ENCODE measurements around the gene TRIM65.
"Not testable (repeated sequence)": the region's sequence is repeated elsewhere in the genome, so short reads cannot be mapped to it uniquely, and the experiment has no call there.

Gene TRIM65

GRCh38 chr17:75895370-75896155 lies 1.2 kb downstream of the TRIM65 start:
- H3K27ac Mint-ChIP-seq: peak overlapping the region; percentile 74
- H3K27me3 Mint-ChIP-seq (ENCODE audit: low read depth): no peaks in the 10 kb centered on the region
- H3K4me1 Mint-ChIP-seq (ENCODE audit: low read depth): peaks cover 19% of the 10 kb centered on the region
- H3K4me3 Mint-ChIP-seq: peak overlapping the region; percentile 89
- no peak for DNase-seq (ENCODE audit: low spot score)
- no peaks in the 10 kb centered on the region for H3K9me3 Mint-ChIP-seq
- peaks cover 33% of the 10 kb centered on the region for H3K36me3 Mint-ChIP-seq (ENCODE audit: low read depth)

DNA sequence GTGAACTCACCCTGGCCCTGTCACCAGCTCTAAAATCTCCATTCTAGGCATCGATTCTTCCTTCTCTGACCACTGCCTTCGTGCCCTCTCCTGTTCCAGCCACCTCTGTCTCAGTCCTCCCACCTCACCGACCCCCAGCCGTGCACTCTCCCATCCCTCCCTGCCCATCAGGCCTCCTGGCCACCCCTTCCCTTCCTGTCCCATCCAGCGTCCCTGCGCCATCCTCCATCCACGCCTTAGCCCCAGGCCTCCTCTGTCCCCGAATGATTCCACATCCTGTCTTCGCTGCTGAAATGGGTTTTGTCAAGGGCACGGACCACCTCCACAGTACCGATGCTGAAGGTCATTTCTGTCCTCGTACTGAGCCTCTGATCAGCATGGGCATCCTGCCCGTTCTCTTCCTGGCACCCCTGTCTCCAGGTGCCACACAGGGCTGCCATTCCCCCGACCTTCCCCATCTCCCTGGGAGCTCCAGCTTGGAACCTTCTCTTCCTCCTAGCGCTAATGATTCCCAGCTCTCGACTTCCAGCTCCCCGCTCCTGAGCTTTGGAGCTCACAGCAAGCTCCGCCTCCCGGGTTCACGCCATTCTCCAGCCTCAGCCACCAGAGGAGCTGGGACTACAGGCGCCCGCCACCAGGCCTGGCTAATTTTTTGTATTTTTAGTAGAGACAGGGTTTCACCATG lies 2.6 kb downstream of the TRIM65 start:
- H3K36me3 Mint-ChIP-seq (ENCODE audit: low read depth): peaks cover 28% of the 10 kb centered on the region
- H3K4me1 Mint-ChIP-seq (ENCODE audit: low read depth): peaks cover 19% of the 10 kb centered on the region
- no peaks in the 10 kb centered on the region for H3K9me3 Mint-ChIP-seq
- H3K27ac Mint-ChIP-seq: peak overlapping the region; percentile 56
- no peaks in the 10 kb centered on the region for H3K27me3 Mint-ChIP-seq (ENCODE audit: low read depth)
- no peak for DNase-seq (ENCODE audit: low spot score)
- peak overlapping the region; percentile 30 for H3K4me3 Mint-ChIP-seq

DNA sequence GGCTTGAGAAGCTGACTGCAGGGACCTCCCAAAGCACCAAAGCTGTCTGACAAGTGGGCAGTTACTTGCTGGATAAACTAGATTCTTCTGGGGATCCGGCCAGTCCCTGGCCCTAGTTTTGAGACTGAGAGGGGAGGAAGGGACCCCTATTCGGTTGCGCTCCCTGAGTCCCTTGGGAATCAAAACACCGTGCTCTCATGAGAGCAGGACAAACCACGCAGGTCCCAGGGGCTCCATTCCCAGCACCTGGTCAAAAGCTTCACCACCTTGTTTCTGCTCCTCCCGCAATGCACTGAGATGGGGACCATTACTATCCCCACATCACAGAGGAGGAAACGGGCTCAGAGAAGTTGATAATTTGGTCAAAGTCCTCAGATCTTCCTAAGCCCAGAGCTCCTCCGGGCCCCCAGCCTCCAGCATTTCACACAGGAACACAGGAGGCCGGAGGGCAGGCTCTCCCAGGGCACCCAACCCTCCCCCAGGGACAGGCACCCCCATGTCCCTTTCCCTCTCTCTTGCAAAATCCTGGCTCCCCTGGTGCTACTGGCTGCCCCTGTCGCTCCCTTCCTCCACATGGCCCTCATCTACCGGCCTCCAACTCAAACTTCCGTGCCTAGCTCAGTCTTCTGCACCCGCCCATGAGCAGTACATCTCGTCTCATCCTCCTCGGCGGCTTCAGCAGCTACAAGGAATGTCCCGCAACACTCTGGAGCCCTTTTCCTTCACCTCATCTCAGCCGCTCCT lies 3.3 kb downstream of the TRIM65 start:
- Mint-ChIP-seq H3K9me3 (no peaks in the 10 kb centered on the region), H3K36me3 (ENCODE audit: low read depth) (peaks cover 21% of the 10 kb centered on the region), H3K27ac (peak overlapping the region; percentile 56), H3K4me3 (peak overlapping the region; percentile 30), H3K27me3 (ENCODE audit: low read depth) (no peaks in the 10 kb centered on the region), H3K4me1 (ENCODE audit: low read depth) (peaks cover 19% of the 10 kb centered on the region)
- no peak for DNase-seq (ENCODE audit: low spot score)

DNA sequence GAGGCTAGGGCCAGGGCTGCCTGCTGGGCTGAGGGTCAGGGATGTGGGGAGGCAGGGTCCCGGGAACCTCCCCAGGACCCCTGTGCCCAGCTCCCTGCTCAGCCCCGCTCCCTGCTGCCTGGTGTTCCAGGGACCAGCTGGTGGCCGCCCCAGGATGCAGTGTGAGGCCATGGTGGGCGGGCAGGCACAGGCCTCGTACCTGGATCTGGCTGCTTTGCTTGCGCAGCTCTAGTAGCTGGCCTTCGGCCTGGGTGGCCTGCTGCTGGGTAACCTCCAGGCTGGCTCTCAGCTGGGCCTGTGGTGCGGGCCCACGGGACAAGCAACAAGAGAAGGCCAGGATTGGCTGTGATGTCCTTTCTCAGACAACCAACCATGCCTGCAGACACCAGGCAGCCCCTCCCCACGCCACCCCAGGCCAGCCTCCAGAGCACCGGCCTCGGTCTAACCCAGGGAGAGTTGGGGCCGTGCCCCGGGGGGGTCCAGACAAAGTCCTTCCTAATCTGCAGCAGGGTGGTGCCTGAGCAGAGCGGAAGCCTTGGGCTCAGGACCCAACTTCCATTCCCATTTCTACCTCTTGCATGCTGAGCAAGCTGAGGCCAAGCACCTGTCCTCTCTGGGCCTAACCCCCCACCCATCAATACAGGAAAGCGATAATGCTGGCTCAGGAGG lies 4.1 kb downstream of the TRIM65 start:
- Mint-ChIP-seq H3K4me1 (ENCODE audit: low read depth) (peaks cover 19% of the 10 kb centered on the region), H3K9me3 (no peaks in the 10 kb centered on the region), H3K4me3 (no peak overlapping the region), H3K36me3 (ENCODE audit: low read depth) (peaks cover 19% of the 10 kb centered on the region), H3K27me3 (ENCODE audit: low read depth) (no peaks in the 10 kb centered on the region), H3K27ac (no peak overlapping the region)
- DNase-seq (ENCODE audit: low spot score): no peak

DNA sequence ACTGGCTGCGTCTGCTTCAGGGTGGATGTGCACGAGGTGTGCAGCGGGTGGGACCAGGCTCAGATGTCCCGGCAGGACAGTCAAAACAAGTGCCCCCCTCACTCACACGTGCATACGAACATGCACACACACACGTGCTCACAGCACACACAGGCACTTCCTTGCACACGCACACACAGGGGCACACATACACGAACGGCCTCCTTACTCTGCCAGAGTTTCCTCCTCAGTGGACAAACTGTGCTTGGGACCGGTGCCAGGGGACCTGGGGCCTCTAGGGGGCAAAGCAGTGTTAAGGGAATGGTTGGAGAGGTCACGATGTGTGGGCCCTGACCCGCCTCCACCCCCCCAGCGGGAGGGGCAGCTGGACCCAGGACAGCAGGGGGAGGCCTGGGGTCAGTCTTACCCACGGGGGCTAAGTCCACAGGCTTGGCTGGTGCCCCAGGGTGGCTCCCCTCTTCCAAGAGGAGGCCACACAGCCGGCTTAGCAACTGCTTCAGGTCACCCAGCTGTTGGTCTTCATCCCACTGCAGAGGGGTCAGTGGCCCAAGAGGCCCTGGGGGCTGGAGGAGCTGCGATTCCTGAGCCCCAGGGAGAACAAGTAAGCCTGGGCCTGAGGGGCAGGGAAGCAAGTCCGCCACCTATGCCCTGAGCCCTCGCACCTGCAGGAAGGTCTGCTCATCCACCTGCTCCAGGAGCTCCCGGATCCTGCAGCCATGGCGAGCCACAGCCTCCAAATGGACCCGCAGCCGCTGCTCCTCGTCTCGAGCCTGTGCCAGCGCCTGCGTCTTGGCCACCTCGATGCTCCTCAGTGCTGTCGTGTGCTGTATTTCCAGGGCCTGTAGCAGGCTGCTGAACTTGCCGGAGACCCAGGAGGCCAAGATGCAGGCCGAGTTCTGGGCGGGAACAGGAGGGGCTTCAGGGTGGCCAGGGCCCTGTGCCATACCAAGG lies 4.9 kb downstream of the TRIM65 start:
- H3K36me3 Mint-ChIP-seq (ENCODE audit: low read depth): peaks cover 19% of the 10 kb centered on the region
- no peaks in the 10 kb centered on the region for H3K27me3 Mint-ChIP-seq (ENCODE audit: low read depth)
- DNase-seq (ENCODE audit: low spot score): no peak
- H3K27ac Mint-ChIP-seq: no peak overlapping the region
- peaks cover 14% of the 10 kb centered on the region for H3K4me1 Mint-ChIP-seq (ENCODE audit: low read depth)
- no peak overlapping the region for H3K4me3 Mint-ChIP-seq
- H3K9me3 Mint-ChIP-seq: no peaks in the 10 kb centered on the region

- H3K36me3 Mint-ChIP-seq (ENCODE audit: low read depth): peaks cover 19% of the 10 kb centered on the region
- H3K9me3 Mint-ChIP-seq: no peaks in the 10 kb centered on the region
- H3K27ac Mint-ChIP-seq: no peak overlapping the region
- no peak overlapping the region for H3K4me3 Mint-ChIP-seq
- H3K4me1 Mint-ChIP-seq (ENCODE audit: low read depth): peaks cover 14% of the 10 kb centered on the region
- H3K27me3 Mint-ChIP-seq (ENCODE audit: low read depth): no peaks in the 10 kb centered on the region
- DNase-seq (ENCODE audit: low spot score): no peak
Observed at GRCh38 chr17:75891022-75891604, 5.6 kb downstream of the TRIM65 start.

DNA sequence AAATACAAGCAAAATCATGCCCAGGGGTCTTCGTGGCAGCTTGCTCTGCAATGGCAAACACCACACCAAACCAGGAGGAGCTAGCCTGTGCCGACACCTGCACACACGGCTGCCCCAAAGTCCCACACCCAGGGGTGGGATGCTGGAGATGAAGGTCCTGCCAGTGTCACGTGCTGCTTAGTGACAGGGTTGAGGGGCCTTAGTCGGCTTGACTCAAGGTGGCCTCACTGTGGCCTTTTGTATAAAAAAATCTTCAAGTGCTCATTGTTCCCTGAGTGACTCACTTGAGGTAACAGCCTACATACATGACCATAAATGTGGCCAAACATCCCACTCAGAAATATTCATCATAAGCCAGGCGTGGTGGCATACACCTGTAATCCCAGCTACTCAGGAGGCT lies 7.3 kb downstream of the TRIM65 start:
- Mint-ChIP-seq H3K27me3 (ENCODE audit: low read depth) (no peaks in the 10 kb centered on the region), H3K9me3 (no peaks in the 10 kb centered on the region), H3K4me3 (no peak overlapping the region), H3K4me1 (ENCODE audit: low read depth) (peaks cover 5% of the 10 kb centered on the region), H3K36me3 (ENCODE audit: low read depth) (peaks cover 17% of the 10 kb centered on the region), H3K27ac (no peak overlapping the region)
- no peak for DNase-seq (ENCODE audit: low spot score)

DNA sequence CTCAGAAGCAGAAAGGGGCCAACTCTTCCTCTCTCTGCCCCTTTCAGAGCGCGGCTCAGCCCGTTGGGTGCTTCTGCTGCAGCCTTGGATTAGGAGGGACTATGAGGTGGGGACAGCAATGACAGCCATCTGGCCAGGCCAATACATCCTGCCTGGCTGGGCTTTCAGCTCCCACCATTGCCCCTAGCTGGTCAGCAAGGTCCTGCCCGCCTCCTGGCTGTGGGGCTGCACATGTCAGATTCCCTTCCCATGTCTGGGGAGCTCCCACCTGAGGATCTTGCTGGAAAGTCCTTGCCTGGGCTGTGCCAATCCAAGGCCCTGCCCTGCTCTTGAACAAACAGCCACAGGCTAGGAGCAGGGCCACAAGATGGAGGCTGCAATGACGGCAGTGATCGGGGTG lies 8.3 kb downstream of the TRIM65 start:
- peaks cover 13% of the 10 kb centered on the region for H3K36me3 Mint-ChIP-seq (ENCODE audit: low read depth)
- H3K4me3 Mint-ChIP-seq: no peak overlapping the region
- H3K27ac Mint-ChIP-seq: no peak overlapping the region
- H3K9me3 Mint-ChIP-seq: no peaks in the 10 kb centered on the region
- no peaks in the 10 kb centered on the region for H3K4me1 Mint-ChIP-seq (ENCODE audit: low read depth)
- DNase-seq (ENCODE audit: low spot score): no peak
- no peaks in the 10 kb centered on the region for H3K27me3 Mint-ChIP-seq (ENCODE audit: low read depth)

DNA sequence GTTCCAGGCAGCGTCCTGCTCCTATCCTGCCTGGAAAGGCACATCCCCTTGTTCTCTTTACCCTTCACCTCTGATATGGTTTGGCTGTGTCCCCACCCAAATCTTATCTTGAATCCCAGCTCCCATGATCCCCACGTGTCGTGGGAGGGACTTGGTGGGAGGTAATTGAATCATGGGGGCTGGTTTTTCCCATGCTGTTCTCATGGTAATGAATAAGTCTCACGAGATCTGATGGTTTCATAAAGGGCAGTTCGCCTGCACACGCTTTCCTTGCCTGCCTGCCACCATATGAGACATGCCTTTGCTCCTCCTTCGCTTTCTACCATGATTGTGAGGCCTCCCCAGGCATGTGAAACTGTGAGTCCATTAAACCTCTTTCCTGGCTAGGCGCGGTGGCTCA lies 10.9 kb downstream of the TRIM65 start:
- DNase-seq (ENCODE audit: low spot score); H3K27ac Mint-ChIP-seq; H3K4me3 Mint-ChIP-seq; H3K27me3 Mint-ChIP-seq (ENCODE audit: low read depth); H3K4me1 Mint-ChIP-seq (ENCODE audit: low read depth); H3K36me3 Mint-ChIP-seq (ENCODE audit: low read depth); H3K9me3 Mint-ChIP-seq: not testable (repeated sequence)

- no peak for DNase-seq (ENCODE audit: low spot score)
- H3K4me3 Mint-ChIP-seq: no peak overlapping the region
- H3K9me3 Mint-ChIP-seq: no peaks in the 10 kb centered on the region
- H3K36me3 Mint-ChIP-seq (ENCODE audit: low read depth): peaks cover 3% of the 10 kb centered on the region
- H3K4me1 Mint-ChIP-seq (ENCODE audit: low read depth): no peaks in the 10 kb centered on the region
- peak overlapping the region; percentile 52 for H3K27ac Mint-ChIP-seq
- peaks cover 5% of the 10 kb centered on the region for H3K27me3 Mint-ChIP-seq (ENCODE audit: low read depth)
Observed at GRCh38 chr17:75885431-75885830, 11.3 kb downstream of the TRIM65 start.

DNA sequence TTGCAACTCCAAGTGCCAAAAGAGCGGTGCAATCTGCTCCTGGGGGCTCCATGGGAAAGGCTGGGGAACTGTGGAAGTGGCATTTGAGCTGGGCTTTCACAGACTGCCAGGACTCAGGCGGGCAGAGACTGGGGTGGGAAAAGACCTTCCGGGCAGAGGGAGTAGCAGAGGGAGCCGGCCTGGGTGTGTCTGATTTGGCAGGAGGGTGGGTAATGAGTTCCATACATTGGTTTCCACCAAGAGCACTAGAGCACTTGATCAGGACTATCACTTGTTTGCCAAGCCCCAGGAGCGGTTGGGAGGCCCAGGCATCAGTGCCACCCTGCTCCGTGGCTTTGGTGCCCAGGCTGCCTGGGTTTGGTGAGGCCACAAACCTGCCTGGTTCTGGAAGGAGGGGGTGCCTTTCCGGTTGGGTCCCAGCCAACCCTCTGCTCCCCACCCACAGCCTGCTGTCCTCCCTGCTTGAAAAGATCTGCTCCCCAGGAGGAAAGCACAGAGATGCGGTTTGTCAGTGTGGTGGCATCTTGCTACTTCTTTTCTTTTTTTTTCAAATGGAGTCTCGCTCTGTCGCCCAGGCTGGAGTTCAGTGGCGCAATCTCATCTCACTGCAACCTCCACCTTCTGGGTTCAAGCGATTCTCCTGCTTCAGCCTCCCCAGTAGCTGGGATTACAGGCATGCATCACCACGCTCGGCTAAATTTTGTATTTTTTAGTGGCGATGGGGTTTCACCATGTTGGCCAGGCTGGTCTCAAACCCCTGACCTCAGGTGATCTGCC lies 14.9 kb downstream of the TRIM65 start:
- H3K36me3 Mint-ChIP-seq (ENCODE audit: low read depth): peaks cover 1% of the 10 kb centered on the region
- DNase-seq (ENCODE audit: low spot score): no peak
- peaks cover 8% of the 10 kb centered on the region for H3K4me1 Mint-ChIP-seq (ENCODE audit: low read depth)
- H3K4me3 Mint-ChIP-seq: no peak overlapping the region
- H3K27me3 Mint-ChIP-seq (ENCODE audit: low read depth): peaks cover 14% of the 10 kb centered on the region
- H3K27ac Mint-ChIP-seq: no peak overlapping the region
- H3K9me3 Mint-ChIP-seq: no peaks in the 10 kb centered on the region

- H3K27ac Mint-ChIP-seq: no peak overlapping the region
- peaks cover 14% of the 10 kb centered on the region for H3K27me3 Mint-ChIP-seq (ENCODE audit: low read depth)
- no peak for DNase-seq (ENCODE audit: low spot score)
- no peaks in the 10 kb centered on the region for H3K9me3 Mint-ChIP-seq
- peak overlapping the region; percentile 8 for H3K4me3 Mint-ChIP-seq
- H3K4me1 Mint-ChIP-seq (ENCODE audit: low read depth): peaks cover 19% of the 10 kb centered on the region
- H3K36me3 Mint-ChIP-seq (ENCODE audit: low read depth): peaks cover 4% of the 10 kb centered on the region
Observed at GRCh38 chr17:75880266-75880665, 16.5 kb downstream of the TRIM65 start.

All from T-helper 2 cell treated with Interferon-gamma antibody and Interleukin-4, amounts not matched to agents 5 μg/mL and 100 μg/mL, for 36 hours (primary cell).